ENCODE measurements around the gene TEAD1. TPM values are rescaled to one million over a fixed set of nuclear protein-coding genes. Genes with fewer than 3 reads are reported as not detected.

Gene TEAD1
- total and polyA plus RNA-seq, 2 donors (not counting 1 experiment from before 2014, with no cell fraction given): 88.6 to 121 TPM

DNA sequence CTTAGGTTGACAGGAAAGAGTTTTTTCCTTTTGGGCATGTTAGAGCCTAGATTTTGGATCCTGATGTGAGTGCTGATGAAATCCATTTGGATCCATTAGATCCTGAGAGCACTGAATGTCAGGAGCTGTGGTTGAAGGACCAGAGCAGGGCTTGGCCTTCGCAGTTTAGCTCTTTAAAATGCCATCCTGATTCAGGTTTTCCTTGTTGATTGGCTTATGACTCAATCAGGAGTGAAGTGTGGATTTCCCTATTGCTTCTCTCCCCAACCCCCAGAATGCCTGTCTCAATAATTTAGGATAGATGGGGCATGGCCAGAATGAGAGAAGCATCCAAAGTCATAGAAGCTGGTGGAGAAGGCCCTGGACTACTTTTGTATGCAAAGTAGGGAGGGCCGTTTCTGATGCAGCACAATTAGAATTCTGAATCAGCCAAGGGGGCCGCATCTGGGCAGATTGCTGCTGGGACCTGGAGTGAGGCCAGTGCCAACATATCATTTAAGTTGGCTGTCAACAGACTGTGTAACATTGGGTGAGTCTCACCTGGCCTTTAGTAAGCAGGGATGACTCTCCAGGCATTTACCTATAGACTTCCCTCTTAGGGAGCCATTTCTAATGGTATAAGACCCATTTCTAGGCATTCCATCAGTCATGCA lies 80.5 kb downstream of the TEAD1 start:
- H3K4me1 ChIP-seq (ENCODE audit: control insufficient read depth, extremely low read depth, insufficient read depth, low read length): peaks cover 8% of the 10 kb centered on the region
- TF ChIP-seq, protein P1, sequence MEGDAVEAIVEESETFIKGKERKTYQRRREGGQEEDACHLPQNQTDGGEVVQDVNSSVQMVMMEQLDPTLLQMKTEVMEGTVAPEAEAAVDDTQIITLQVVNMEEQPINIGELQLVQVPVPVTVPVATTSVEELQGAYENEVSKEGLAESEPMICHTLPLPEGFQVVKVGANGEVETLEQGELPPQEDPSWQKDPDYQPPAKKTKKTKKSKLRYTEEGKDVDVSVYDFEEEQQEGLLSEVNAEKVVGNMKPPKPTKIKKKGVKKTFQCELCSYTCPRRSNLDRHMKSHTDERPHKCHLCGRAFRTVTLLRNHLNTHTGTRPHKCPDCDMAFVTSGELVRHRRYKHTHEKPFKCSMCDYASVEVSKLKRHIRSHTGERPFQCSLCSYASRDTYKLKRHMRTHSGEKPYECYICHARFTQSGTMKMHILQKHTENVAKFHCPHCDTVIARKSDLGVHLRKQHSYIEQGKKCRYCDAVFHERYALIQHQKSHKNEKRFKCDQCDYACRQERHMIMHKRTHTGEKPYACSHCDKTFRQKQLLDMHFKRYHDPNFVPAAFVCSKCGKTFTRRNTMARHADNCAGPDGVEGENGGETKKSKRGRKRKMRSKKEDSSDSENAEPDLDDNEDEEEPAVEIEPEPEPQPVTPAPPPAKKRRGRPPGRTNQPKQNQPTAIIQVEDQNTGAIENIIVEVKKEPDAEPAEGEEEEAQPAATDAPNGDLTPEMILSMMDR (conservative IDR thresholded peaks at IDR 0.05 in 1 of 2, IDR thresholded peaks at IDR 0.05 in 1 of 2; ENCODE audit: low read depth in 1 of 2, low read length in 2 of 2): no peak
- TF ChIP-seq EZH2 (IDR thresholded peaks at IDR 0.05; ENCODE audit: low read length, missing control alignments): no peak
- H4K20me1 ChIP-seq (ENCODE audit: control insufficient read depth, extremely low read depth, insufficient read depth, low read length): peaks cover 11% of the 10 kb centered on the region
- H3K27me3 ChIP-seq (ENCODE audit: control insufficient read depth, insufficient read depth, low read length): no peaks in the 10 kb centered on the region
- no peak overlapping the region for H3K27ac ChIP-seq (ENCODE audit: insufficient read depth, low read length)
- no peak overlapping the region for H3K9ac ChIP-seq (ENCODE audit: insufficient read depth, low read length)
- no peak for DNase-seq (ENCODE audit: low read depth in 2 of 2)
- peaks cover 97% of the 10 kb centered on the region for H3K79me2 ChIP-seq (ENCODE audit: control insufficient read depth, insufficient read depth, low read length)
- H3K9me3 ChIP-seq (ENCODE audit: control insufficient read depth, insufficient read depth, low read depth, low read length): no peaks in the 10 kb centered on the region
- H3K36me3 ChIP-seq (ENCODE audit: control insufficient read depth, insufficient read depth, low read length): no peaks in the 10 kb centered on the region
- no peak overlapping the region for H2AFZ ChIP-seq (ENCODE audit: low read length)
- no peak overlapping the region for H3K4me2 ChIP-seq (ENCODE audit: extremely low read depth, insufficient read depth, low read length)
- H3K4me3 ChIP-seq (replicated peaks in 1 of 4; ENCODE audit: control extremely low read depth in 1 of 4, insufficient read depth in 1 of 4, low read depth in 3 of 4, low read length in 4 of 4): no peak overlapping the region

DNA sequence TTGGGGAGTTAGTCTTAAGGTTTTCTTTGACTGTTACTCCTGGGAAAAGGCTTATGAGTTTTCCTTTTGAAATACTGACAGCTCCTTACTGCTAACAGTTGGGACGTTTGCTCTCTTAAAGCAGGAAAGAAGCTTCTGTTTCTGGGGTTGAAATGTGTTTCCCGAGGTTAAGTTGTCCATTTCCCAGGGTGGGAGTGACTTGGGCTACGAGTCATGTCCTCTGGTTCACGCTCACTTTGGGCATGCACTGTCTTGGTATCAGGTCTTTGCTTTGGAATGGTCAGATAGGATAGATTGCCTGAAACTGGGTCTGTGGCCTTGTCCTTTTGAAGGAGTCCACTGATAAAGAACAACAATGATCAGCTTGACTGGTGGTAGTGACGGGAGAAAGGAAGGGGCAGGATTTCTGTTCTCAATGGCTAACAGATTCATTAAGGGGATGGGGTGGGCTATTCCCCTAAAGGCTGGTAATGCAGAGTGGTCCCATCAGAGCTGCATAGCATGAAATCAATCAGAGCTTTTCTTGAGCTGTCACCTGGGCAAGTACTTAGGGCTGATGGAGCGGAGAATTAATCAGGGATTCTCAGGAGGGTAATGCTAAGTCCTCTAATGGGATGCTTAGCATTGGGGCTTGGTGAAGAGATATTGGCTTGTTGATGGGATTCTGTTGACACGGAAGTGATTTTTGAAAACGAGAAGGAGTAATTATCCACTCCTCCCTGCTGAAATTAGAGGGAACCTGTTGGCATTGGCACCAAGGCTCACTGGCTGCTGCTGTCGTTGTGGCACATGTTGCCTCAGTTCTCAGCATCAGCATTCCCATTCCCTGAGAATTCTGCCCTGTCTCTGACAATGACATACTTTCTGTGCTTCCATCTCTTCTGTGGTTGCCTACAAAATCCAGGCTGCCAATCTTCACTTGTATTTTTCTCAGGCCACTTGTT lies 81.6 kb downstream of the TEAD1 start:
- H3K27me3 ChIP-seq (ENCODE audit: control insufficient read depth, insufficient read depth, low read length): no peaks in the 10 kb centered on the region
- peaks cover 10% of the 10 kb centered on the region for H3K4me1 ChIP-seq (ENCODE audit: control insufficient read depth, extremely low read depth, insufficient read depth, low read length)
- no peak overlapping the region for H2AFZ ChIP-seq (ENCODE audit: low read length)
- H3K9ac ChIP-seq (ENCODE audit: insufficient read depth, low read length): no peak overlapping the region
- H3K4me3 ChIP-seq (replicated peaks in 1 of 4; ENCODE audit: control extremely low read depth in 1 of 4, insufficient read depth in 1 of 4, low read depth in 3 of 4, low read length in 4 of 4): no peak overlapping the region
- no peak overlapping the region for H3K4me2 ChIP-seq (ENCODE audit: extremely low read depth, insufficient read depth, low read length)
- H3K9me3 ChIP-seq (ENCODE audit: control insufficient read depth, insufficient read depth, low read depth, low read length): no peaks in the 10 kb centered on the region
- no peak for DNase-seq (ENCODE audit: low read depth in 2 of 2)
- TF ChIP-seq EZH2 (IDR thresholded peaks at IDR 0.05; ENCODE audit: low read length, missing control alignments): no peak
- TF ChIP-seq, protein P1 (conservative IDR thresholded peaks at IDR 0.05 in 1 of 2, IDR thresholded peaks at IDR 0.05 in 1 of 2; ENCODE audit: low read depth in 1 of 2, low read length in 2 of 2): no peak
- peaks cover 97% of the 10 kb centered on the region for H3K79me2 ChIP-seq (ENCODE audit: control insufficient read depth, insufficient read depth, low read length)
- peaks cover 11% of the 10 kb centered on the region for H4K20me1 ChIP-seq (ENCODE audit: control insufficient read depth, extremely low read depth, insufficient read depth, low read length)
- H3K27ac ChIP-seq (ENCODE audit: insufficient read depth, low read length): no peak overlapping the region
- no peaks in the 10 kb centered on the region for H3K36me3 ChIP-seq (ENCODE audit: control insufficient read depth, insufficient read depth, low read length)

DNA sequence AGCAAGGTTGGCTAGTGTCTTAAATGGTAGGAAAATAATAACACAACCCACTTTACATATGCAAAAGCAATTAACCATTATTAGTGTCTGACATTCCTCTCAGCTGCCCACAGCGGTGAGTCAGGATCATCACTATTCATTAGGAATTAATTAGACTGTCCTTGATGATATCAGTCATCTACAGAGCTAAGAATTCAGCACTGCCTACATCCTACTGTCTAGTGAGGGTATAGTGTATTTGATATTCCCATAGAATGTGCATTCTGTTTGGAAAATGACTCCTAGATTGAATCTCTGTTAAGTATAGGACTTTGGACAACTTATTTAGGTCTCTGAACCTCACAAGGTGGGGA lies 82.2 kb downstream of the TEAD1 start:
- Histone ChIP-seq H4K20me1 (ENCODE audit: control insufficient read depth, extremely low read depth, insufficient read depth, low read length) (peaks cover 11% of the 10 kb centered on the region), H3K79me2 (ENCODE audit: control insufficient read depth, insufficient read depth, low read length) (peaks cover 97% of the 10 kb centered on the region), H3K27ac (ENCODE audit: insufficient read depth, low read length) (no peak overlapping the region), H3K4me1 (ENCODE audit: control insufficient read depth, extremely low read depth, insufficient read depth, low read length) (peaks cover 11% of the 10 kb centered on the region), H3K27me3 (ENCODE audit: control insufficient read depth, insufficient read depth, low read length) (no peaks in the 10 kb centered on the region), H3K9ac (ENCODE audit: insufficient read depth, low read length) (no peak overlapping the region), H3K36me3 (ENCODE audit: control insufficient read depth, insufficient read depth, low read length) (no peaks in the 10 kb centered on the region), H3K9me3 (ENCODE audit: control insufficient read depth, insufficient read depth, low read depth, low read length) (no peaks in the 10 kb centered on the region), H3K4me3 (replicated peaks in 1 of 4; ENCODE audit: control extremely low read depth in 1 of 4, insufficient read depth in 1 of 4, low read depth in 3 of 4, low read length in 4 of 4) (no peak overlapping the region), H3K4me2 (ENCODE audit: extremely low read depth, insufficient read depth, low read length) (no peak overlapping the region), H2AFZ (ENCODE audit: low read length) (no peak overlapping the region)
- DNase-seq (ENCODE audit: low read depth in 2 of 2): no peak
- TF ChIP-seq, protein P1 (conservative IDR thresholded peaks at IDR 0.05 in 1 of 2, IDR thresholded peaks at IDR 0.05 in 1 of 2; ENCODE audit: low read depth in 1 of 2, low read length in 2 of 2): no peak
- TF ChIP-seq EZH2 (IDR thresholded peaks at IDR 0.05; ENCODE audit: low read length, missing control alignments): no peak

All from fibroblast of lung (primary cell).